Suppressor macrophage treated with lipopolysaccharide for 4 hours (primary cell): Measurements from ENCODE around the gene CAGE1.

Source experiments
- DNase-seq: peaks from one replicate; pipeline ENCODE4 v3.0.0-alpha.2; 2020

The CAGE1 gene

GRCh38 chr6:7389451-7390225 lies at the start of gene CAGE1, which contains the start of gene RIOK1:
Gene CAGE1 (minus strand): TSS chr6:7389742. CDS start chr6:7387173, 2,569 bp downstream.
Gene RIOK1 (plus strand): TSS chr6:7389808. CDS start chr6:7390003, 195 bp downstream.
- DNase-seq = peak; percentile 98

GRCh38 chr6:7439228-7439627 lies 49.7 kb upstream of the CAGE1 start:
- DNase-seq = peak; percentile 56

- peak; percentile 42 for DNase-seq
Observed at GRCh38 chr6:7438011-7438410, 48.5 kb upstream of the CAGE1 start.

GRCh38 chr6:7434672-7435071 lies 45.1 kb upstream of the CAGE1 start:
- DNase-seq = no peak

GRCh38 chr6:7433121-7433617 lies 43.6 kb upstream of the CAGE1 start:
- DNase-seq = no peak

- no peak for DNase-seq
Observed at GRCh38 chr6:7432391-7433120, 43.0 kb upstream of the CAGE1 start.

- DNase-seq = no peak
Observed at GRCh38 chr6:7431674-7432390, 42.3 kb upstream of the CAGE1 start.

GRCh38 chr6:7431313-7431673 lies 41.8 kb upstream of the CAGE1 start:
- peak; percentile 51 for DNase-seq

GRCh38 chr6:7426447-7427169 lies 37.1 kb upstream of the CAGE1 start:
- DNase-seq = no peak

- DNase-seq = no peak
Observed at GRCh38 chr6:7425808-7426190, 36.3 kb upstream of the CAGE1 start.

- DNase-seq = peak; percentile 39
Observed at GRCh38 chr6:7424967-7425807, 35.6 kb upstream of the CAGE1 start.

- DNase-seq = no peak
Observed at GRCh38 chr6:7424058-7424457, 34.5 kb upstream of the CAGE1 start.

- no peak for DNase-seq
Observed at GRCh38 chr6:7421066-7421465, 31.5 kb upstream of the CAGE1 start.

GRCh38 chr6:7419065-7419464 lies 29.5 kb upstream of the CAGE1 start:
- DNase-seq = no peak

- DNase-seq = no peak
Observed at GRCh38 chr6:7418238-7418905, 28.8 kb upstream of the CAGE1 start.

- DNase-seq = no peak
Observed at GRCh38 chr6:7417684-7418083, 28.1 kb upstream of the CAGE1 start.

GRCh38 chr6:7414811-7415210 lies 25.3 kb upstream of the CAGE1 start:
- DNase-seq = peak; percentile 26

- no peak for DNase-seq
Observed at GRCh38 chr6:7413151-7413823, 23.7 kb upstream of the CAGE1 start.

- DNase-seq = no peak
Observed at GRCh38 chr6:7411328-7411727, 21.8 kb upstream of the CAGE1 start.

- DNase-seq = no peak
Observed at GRCh38 chr6:7410851-7411250, 21.3 kb upstream of the CAGE1 start.

- DNase-seq = no peak
Observed at GRCh38 chr6:7409740-7410139, 20.2 kb upstream of the CAGE1 start.
